ENCODE measurements around the gene RTN4RL2.
A peak's percentile ranks its signal among the peaks of the same experiment; 100 is the strongest.

Gene RTN4RL2

DNA sequence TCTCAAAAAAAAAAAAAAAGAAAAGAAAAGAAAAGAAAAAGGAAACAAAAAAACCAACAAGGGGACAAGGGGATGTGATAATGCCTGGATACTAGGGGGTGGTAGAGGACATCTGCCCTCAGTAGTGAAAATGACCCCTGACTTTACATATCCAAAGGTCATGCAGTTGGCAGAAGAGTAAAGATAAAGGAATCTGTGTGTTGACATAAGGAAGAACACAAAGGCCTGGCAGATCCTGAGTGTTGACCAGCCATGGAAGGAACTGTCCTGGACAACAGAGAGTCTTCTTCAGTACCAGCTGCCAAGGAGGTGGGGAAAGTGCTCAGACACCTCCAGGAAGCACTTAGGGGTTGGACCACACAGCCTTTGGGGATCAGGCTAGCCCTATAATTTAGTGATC lies 42.5 kb downstream of the RTN4RL2 start:
- Histone ChIP-seq H3K79me2 (ENCODE audit: insufficient read depth, low read length) (no peaks in the 10 kb centered on the region), H3K4me1 (ENCODE audit: insufficient read depth, low read length, severe bottlenecking) (no peaks in the 10 kb centered on the region), H3K27me3 (ENCODE audit: insufficient read depth, low read length) (no peaks in the 10 kb centered on the region)

GRCh38 chr11:57504511-57504910 lies 44.2 kb downstream of the RTN4RL2 start:
- no peak overlapping the region for H3K27ac ChIP-seq (ENCODE audit: low read depth, low read length, poor library complexity, severe bottlenecking)
- H3K4me3 ChIP-seq (ENCODE audit: low read depth, low read length, poor library complexity, severe bottlenecking): no peak overlapping the region
- H3K4me1 ChIP-seq (ENCODE audit: insufficient read depth, low read length, severe bottlenecking): no peaks in the 10 kb centered on the region
- no peaks in the 10 kb centered on the region for H3K9me2 ChIP-seq (ENCODE audit: low read depth, low read length)
- no peaks in the 10 kb centered on the region for H4K20me1 ChIP-seq (ENCODE audit: insufficient read depth, low read length)
- H3F3A ChIP-seq (ENCODE audit: insufficient read depth, low read length): no peaks in the 10 kb centered on the region
- H3K79me2 ChIP-seq (ENCODE audit: insufficient read depth, low read length): no peaks in the 10 kb centered on the region
- H3K27me3 ChIP-seq (ENCODE audit: insufficient read depth, low read length): no peaks in the 10 kb centered on the region
- H3K9me3 ChIP-seq (ENCODE audit: low read length): no peaks in the 10 kb centered on the region
- no peak overlapping the region for H2AFZ ChIP-seq (ENCODE audit: low read length)
- TF ChIP-seq EZH2 (IDR thresholded peaks at IDR 0.05; ENCODE audit: borderline replicate concordance, low read length): no peak
- TF ChIP-seq, protein P1, sequence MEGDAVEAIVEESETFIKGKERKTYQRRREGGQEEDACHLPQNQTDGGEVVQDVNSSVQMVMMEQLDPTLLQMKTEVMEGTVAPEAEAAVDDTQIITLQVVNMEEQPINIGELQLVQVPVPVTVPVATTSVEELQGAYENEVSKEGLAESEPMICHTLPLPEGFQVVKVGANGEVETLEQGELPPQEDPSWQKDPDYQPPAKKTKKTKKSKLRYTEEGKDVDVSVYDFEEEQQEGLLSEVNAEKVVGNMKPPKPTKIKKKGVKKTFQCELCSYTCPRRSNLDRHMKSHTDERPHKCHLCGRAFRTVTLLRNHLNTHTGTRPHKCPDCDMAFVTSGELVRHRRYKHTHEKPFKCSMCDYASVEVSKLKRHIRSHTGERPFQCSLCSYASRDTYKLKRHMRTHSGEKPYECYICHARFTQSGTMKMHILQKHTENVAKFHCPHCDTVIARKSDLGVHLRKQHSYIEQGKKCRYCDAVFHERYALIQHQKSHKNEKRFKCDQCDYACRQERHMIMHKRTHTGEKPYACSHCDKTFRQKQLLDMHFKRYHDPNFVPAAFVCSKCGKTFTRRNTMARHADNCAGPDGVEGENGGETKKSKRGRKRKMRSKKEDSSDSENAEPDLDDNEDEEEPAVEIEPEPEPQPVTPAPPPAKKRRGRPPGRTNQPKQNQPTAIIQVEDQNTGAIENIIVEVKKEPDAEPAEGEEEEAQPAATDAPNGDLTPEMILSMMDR (IDR thresholded peaks at IDR 0.05; ENCODE audit: low read length): no peak
- H3K36me3 ChIP-seq (ENCODE audit: insufficient read depth, low read length): peaks cover 58% of the 10 kb centered on the region
- H3K4me2 ChIP-seq (ENCODE audit: low read length): no peak overlapping the region
- no peak overlapping the region for H3K9ac ChIP-seq (ENCODE audit: low read length)

More for the DNA sequence above, 42.5 kb downstream of the RTN4RL2 start:
- H2AFZ ChIP-seq (ENCODE audit: low read length): no peak overlapping the region
- H3K36me3 ChIP-seq (ENCODE audit: insufficient read depth, low read length): peaks cover 72% of the 10 kb centered on the region
- H3F3A ChIP-seq (ENCODE audit: insufficient read depth, low read length): no peaks in the 10 kb centered on the region
- no peaks in the 10 kb centered on the region for H4K20me1 ChIP-seq (ENCODE audit: insufficient read depth, low read length)
- no peak overlapping the region for H3K9ac ChIP-seq (ENCODE audit: low read length)
- no peak overlapping the region for H3K4me2 ChIP-seq (ENCODE audit: low read length)
- TF ChIP-seq EZH2 (IDR thresholded peaks at IDR 0.05; ENCODE audit: borderline replicate concordance, low read length): no peak
- TF ChIP-seq, protein P1 (IDR thresholded peaks at IDR 0.05; ENCODE audit: low read length): no peak
- no peak overlapping the region for H3K4me3 ChIP-seq (ENCODE audit: low read depth, low read length, poor library complexity, severe bottlenecking)
- no peaks in the 10 kb centered on the region for H3K9me3 ChIP-seq (ENCODE audit: low read length)
- H3K27ac ChIP-seq (ENCODE audit: low read depth, low read length, poor library complexity, severe bottlenecking): peak overlapping the region; percentile 21
- no peaks in the 10 kb centered on the region for H3K9me2 ChIP-seq (ENCODE audit: low read depth, low read length)

DNA sequence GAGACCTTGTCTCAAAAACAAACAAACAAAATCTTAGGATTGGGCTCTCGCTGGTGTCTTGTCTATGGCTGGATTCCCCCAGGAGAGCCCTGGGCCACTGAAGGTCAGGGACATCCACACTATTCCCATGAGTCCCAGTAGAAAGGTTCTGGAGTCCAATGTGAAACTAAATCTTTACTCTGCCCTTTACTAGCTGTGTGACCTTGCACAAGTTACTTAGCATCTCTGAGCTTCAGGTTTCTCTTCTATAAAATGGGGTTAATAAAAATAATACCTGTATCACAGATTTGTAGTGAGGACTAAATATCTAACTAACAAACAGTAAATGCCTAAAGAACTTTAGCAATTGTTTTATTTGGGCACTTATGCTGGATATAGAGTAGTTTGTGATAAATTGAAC lies 46.2 kb downstream of the RTN4RL2 start:
- H3K36me3 ChIP-seq (ENCODE audit: insufficient read depth, low read length): peaks cover 38% of the 10 kb centered on the region
- no peaks in the 10 kb centered on the region for H4K20me1 ChIP-seq (ENCODE audit: insufficient read depth, low read length)
- H3K9ac ChIP-seq (ENCODE audit: low read length): no peak overlapping the region
- no peaks in the 10 kb centered on the region for H3F3A ChIP-seq (ENCODE audit: insufficient read depth, low read length)
- TF ChIP-seq EZH2 (IDR thresholded peaks at IDR 0.05; ENCODE audit: borderline replicate concordance, low read length): no peak
- TF ChIP-seq, protein P1 (IDR thresholded peaks at IDR 0.05; ENCODE audit: low read length): no peak
- H3K27me3 ChIP-seq (ENCODE audit: insufficient read depth, low read length): no peaks in the 10 kb centered on the region
- no peaks in the 10 kb centered on the region for H3K79me2 ChIP-seq (ENCODE audit: insufficient read depth, low read length)
- no peak overlapping the region for H2AFZ ChIP-seq (ENCODE audit: low read length)
- H3K9me3 ChIP-seq (ENCODE audit: low read length): no peaks in the 10 kb centered on the region
- H3K27ac ChIP-seq (ENCODE audit: low read depth, low read length, poor library complexity, severe bottlenecking): no peak overlapping the region
- H3K4me1 ChIP-seq (ENCODE audit: insufficient read depth, low read length, severe bottlenecking): peaks cover 1% of the 10 kb centered on the region
- H3K4me3 ChIP-seq (ENCODE audit: low read depth, low read length, poor library complexity, severe bottlenecking): no peak overlapping the region
- no peaks in the 10 kb centered on the region for H3K9me2 ChIP-seq (ENCODE audit: low read depth, low read length)
- no peak overlapping the region for H3K4me2 ChIP-seq (ENCODE audit: low read length)
